H1 (cell line): ENCODE measurements around the gene MBP. TPM values are rescaled to one million over a fixed set of nuclear protein-coding genes. Genes with fewer than 3 reads are reported as not detected.

Experiments
- CTCF ChIA-PET: fragments of 300-600 bp; sonication (Branson Sonifier 250); formaldehyde crosslinking; loops from one replicate; lab custom pipeline; 2021; ENCODE audit not compliant: partially characterized antibody; lab: Charles Lee
- POLR2A ChIA-PET: fragments of 300-600 bp; sonication (Branson Sonifier 250); formaldehyde crosslinking; loops from one replicate; lab custom pipeline; 2021; ENCODE audit warnings: inconsistent platforms; ENCODE audit not compliant: partially characterized antibody; lab: Charles Lee
- DNase-seq, 2 experiments: peaks; one replicate each; pipeline versions ENCODE4 v3.0.0 to v3.0.0-alpha.2; 2010 to 2022; ENCODE audit warnings: low spot score in 2 of 2, low read depth in 1 of 2, mixed read lengths in 1 of 2
- FAIRE-seq: peaks from 2 replicates; lab custom pipeline; 2011; peaks lifted over from hg19 to GRCh38; lab: Jason Lieb, UNC
- H2AFZ ChIP-seq: 2 replicates; pipeline ENCODE4 v1.8.1; 2012; ENCODE audit warnings: low read length, inconsistent platforms
- H2AK5ac ChIP-seq: 2 replicates; pipeline ENCODE4 v1.6.1; 2013; ENCODE audit warnings: low read depth, low read length
- H2BK120ac ChIP-seq: replicated peaks from 2 replicates; pipeline ENCODE3; 2013; ENCODE audit warnings: low read depth, low read length, inconsistent platforms
- H2BK12ac ChIP-seq: 2 replicates; pipeline ENCODE4 v1.6.1; 2013; ENCODE audit warnings: low read depth, low read length
- H2BK15ac ChIP-seq: 2 replicates; pipeline ENCODE4 v1.6.1; 2013; ENCODE audit warnings: low read length
- H2BK20ac ChIP-seq: 2 replicates; pipeline ENCODE4 v1.6.1; 2013; ENCODE audit warnings: low read length
- H2BK5ac ChIP-seq: 2 replicates; pipeline ENCODE4 v1.6.1; 2013; ENCODE audit warnings: low read depth, low read length
- H3K14ac ChIP-seq: 2 replicates; pipeline ENCODE4 v1.6.1; 2013; ENCODE audit warnings: inconsistent platforms; ENCODE audit not compliant: insufficient read length
- H3K18ac ChIP-seq: 2 replicates; pipeline ENCODE4 v1.6.1; 2013; ENCODE audit warnings: low read length; ENCODE audit errors: extremely low read depth
- H3K23ac ChIP-seq: 2 replicates; pipeline ENCODE4 v1.6.1; 2013; ENCODE audit warnings: inconsistent platforms; ENCODE audit not compliant: insufficient read length
- H3K23me2 ChIP-seq: 2 replicates; pipeline ENCODE4 v1.6.1; 2013; ENCODE audit warnings: low read depth, low read length
- H3K27ac ChIP-seq: 2 replicates; pipeline ENCODE4 v1.6.1; 2011; ENCODE audit warnings: low read depth, low read length, inconsistent platforms
- H3K27me3 ChIP-seq, 4 experiments: replicated peaks in 1 of 4; 1 replicate in 1 of 4; 2 replicates in 3 of 4; pipeline versions ENCODE4 v1.6.1 to v1.8.1; 2011 to 2013; ENCODE audit warnings: low read length in 3 of 4, mild to moderate bottlenecking in 3 of 4, inconsistent platforms in 2 of 4, mixed read lengths in 2 of 4, moderate library complexity in 1 of 4; ENCODE audit not compliant: control insufficient read depth in 3 of 4, insufficient read depth in 3 of 4; ENCODE audit errors: extremely low read depth in 1 of 4
- H3K36me3 ChIP-seq, 4 experiments: 2 replicates each; pipeline versions ENCODE4 v1.6.1 to v1.8.1; 2011 to 2013; ENCODE audit warnings: mild to moderate bottlenecking in 4 of 4, low read length in 3 of 4, moderate library complexity in 2 of 4, control low read depth in 1 of 4, inconsistent platforms in 1 of 4; ENCODE audit not compliant: insufficient read depth in 4 of 4, control insufficient read depth in 2 of 4
- H3K4ac ChIP-seq: replicated peaks from 2 replicates; pipeline ENCODE3; 2013; ENCODE audit warnings: low read length, low read depth, mixed read lengths, inconsistent platforms; ENCODE audit not compliant: insufficient read length
- H3K4me1 ChIP-seq, 4 experiments: replicated peaks in 1 of 4; 1 replicate in 1 of 4; 2 replicates in 3 of 4; pipeline versions ENCODE4 v1.6.1 to v1.8.1; 2011 to 2013; ENCODE audit warnings: low read length in 3 of 4, inconsistent platforms in 2 of 4, mixed read lengths in 1 of 4; ENCODE audit not compliant: insufficient read depth in 4 of 4, control insufficient read depth in 3 of 4
- H3K4me2 ChIP-seq, 2 experiments: 2 replicates each; pipeline versions ENCODE4 v1.6.1 to v1.8.1; 2011 to 2013; ENCODE audit warnings: low read depth in 2 of 2, low read length in 2 of 2, control low read depth in 1 of 2, inconsistent platforms in 1 of 2, mild to moderate bottlenecking in 1 of 2; ENCODE audit not compliant: insufficient read depth in 1 of 2
- H3K4me3 ChIP-seq, 4 experiments: fragments of 200-600, 300-600 bp in 1 of 4; sonication (generic), shearing (Covaris generic), sonication (Bioruptor Twin) in 1 of 4; 2 replicates each; pipeline versions ENCODE4 v1.5.1 to v1.8.1; 2011 to 2016; ENCODE audit warnings: low read length in 4 of 4, low read depth in 3 of 4, control low read depth in 2 of 4, inconsistent platforms in 2 of 4, mild to moderate bottlenecking in 2 of 4, mixed read lengths in 1 of 4, moderate library complexity in 1 of 4; ENCODE audit not compliant: insufficient read depth in 2 of 4; ENCODE audit errors: extremely low read depth in 1 of 4
- H3K56ac ChIP-seq: replicated peaks from 2 replicates; pipeline ENCODE3; 2013; ENCODE audit warnings: low read depth, mild to moderate bottlenecking, mixed read lengths, low read length, inconsistent platforms; ENCODE audit not compliant: insufficient read length
- H3K79me1 ChIP-seq: 2 replicates; pipeline ENCODE4 v1.6.1; 2013; ENCODE audit warnings: low read depth, low read length, control low read depth
- H3K79me2 ChIP-seq, 2 experiments: 2 replicates each; pipeline versions ENCODE4 v1.6.1 to v1.8.1; 2012 to 2013; ENCODE audit warnings: low read length in 2 of 2, mild to moderate bottlenecking in 2 of 2, inconsistent platforms in 1 of 2; ENCODE audit not compliant: insufficient read depth in 2 of 2, control insufficient read depth in 1 of 2
- H3K9ac ChIP-seq, 4 experiments: replicated peaks in 1 of 4; 1 replicate in 1 of 4; 2 replicates in 3 of 4; pipeline versions ENCODE4 v1.6.1 to v1.8.1; 2011 to 2013; ENCODE audit warnings: low read depth in 3 of 4, low read length in 3 of 4, control low read depth in 2 of 4, mild to moderate bottlenecking in 2 of 4, moderate library complexity in 2 of 4, inconsistent platforms in 1 of 4; ENCODE audit errors: extremely low read depth in 1 of 4
- H3K9me3 ChIP-seq, 2 experiments: 2 replicates each; pipeline versions ENCODE4 v1.6.1 to v1.8.1; 2012 to 2013; ENCODE audit warnings: mild to moderate bottlenecking in 2 of 2, moderate library complexity in 2 of 2, control low read depth in 1 of 2, inconsistent platforms in 1 of 2, low read depth in 1 of 2, low read length in 1 of 2, mixed read lengths in 1 of 2; ENCODE audit not compliant: insufficient read depth in 2 of 2
- H4K20me1 ChIP-seq, 2 experiments: replicated peaks in 1 of 2; 2 replicates each; pipeline versions ENCODE3 to v1.8.1; 2011 to 2013; ENCODE audit warnings: inconsistent platforms in 2 of 2, low read length in 2 of 2, mild to moderate bottlenecking in 1 of 2; ENCODE audit not compliant: insufficient read depth in 2 of 2, control insufficient read depth in 1 of 2
- H4K5ac ChIP-seq: 2 replicates; pipeline ENCODE4 v1.6.1; 2013; ENCODE audit warnings: low read length, low read depth, mixed read lengths, inconsistent platforms; ENCODE audit not compliant: insufficient read length
- H4K8ac ChIP-seq: 2 replicates; pipeline ENCODE4 v1.8.0; 2013; ENCODE audit warnings: mild to moderate bottlenecking, moderate library complexity, low read length, inconsistent platforms; ENCODE audit not compliant: insufficient read depth; ENCODE audit errors: extremely low read depth
- H4K91ac ChIP-seq: replicated peaks from 2 replicates; pipeline ENCODE3; 2013; ENCODE audit warnings: low read length, mixed read lengths, inconsistent platforms; ENCODE audit not compliant: insufficient read length
- BCL11A ChIP-seq, 2 experiments: IDR thresholded peaks; one replicate each; pipeline ENCODE4 v1.6.1; 2011; ENCODE audit warnings: low read depth in 2 of 2, low read length in 2 of 2, mild to moderate bottlenecking in 2 of 2
- CBX5 ChIP-seq: fragments of 300-800, 300-1000 bp; sonication (generic); IDR thresholded peaks from 2 replicates; pipeline ENCODE4 v1.7.1; 2016; ENCODE audit warnings: antibody characterized with exemption, low read length, low read depth
- CEBPB ChIP-seq: IDR thresholded peaks from 2 replicates; pipeline ENCODE4 v1.6.1; 2012; ENCODE audit warnings: low read depth, low read length
- CTCF ChIP-seq, 3 experiments: IDR thresholded peaks; 1 replicate in 2 of 3; 2 replicates in 1 of 3; pipeline versions ENCODE4 v1.5.1 to v1.6.1; 2011; ENCODE audit warnings: low read length in 3 of 3, mild to moderate bottlenecking in 3 of 3, inconsistent platforms in 2 of 3, low read depth in 1 of 3, moderate library complexity in 1 of 3; ENCODE audit not compliant: insufficient read depth in 1 of 3; ENCODE audit errors: control extremely low read depth in 1 of 3
- EGR1 ChIP-seq: IDR thresholded peaks from 2 replicates; pipeline ENCODE4 v1.6.1; 2011; ENCODE audit warnings: low read depth, low read length, borderline replicate concordance
- JUND ChIP-seq: IDR thresholded peaks from 2 replicates; pipeline ENCODE4 v1.6.1; 2011; ENCODE audit warnings: mild to moderate bottlenecking, improper control_type of control experiment, low read length
- NANOG ChIP-seq: IDR thresholded peaks from 2 replicates; pipeline ENCODE4 v1.6.1; 2011; ENCODE audit warnings: low read length, low read depth, mild to moderate bottlenecking, inconsistent platforms; ENCODE audit not compliant: insufficient read depth, poor library complexity, severe bottlenecking
- RFX5 ChIP-seq: IDR thresholded peaks from 2 replicates; pipeline ENCODE4 v1.6.1; 2011; ENCODE audit warnings: low read depth, low read length, improper control_type of control experiment, borderline replicate concordance
- RXRA ChIP-seq: IDR thresholded peaks from 2 replicates; pipeline ENCODE4 v1.6.1; 2011; ENCODE audit warnings: low read depth, mild to moderate bottlenecking, low read length, moderate library complexity; ENCODE audit not compliant: insufficient read depth
- SIRT6 ChIP-seq: IDR thresholded peaks from one replicate; pipeline ENCODE4 v1.7.1; 2012; ENCODE audit warnings: low read length, inconsistent platforms
- TEAD4 ChIP-seq: IDR thresholded peaks from 2 replicates; pipeline ENCODE4 v1.6.1; 2012; ENCODE audit warnings: low read depth, low read length, inconsistent platforms, mixed read lengths
- WGBS, 2 experiments: shearing (Covaris generic) in 1 of 2; methylation state at CpG; one replicate each; pipeline versions ENCODE4 v1.1.6 to v1.1.7; 2013 to 2015; ENCODE audit warnings: low lambda C conversion rate in 2 of 2, mixed read lengths in 2 of 2, inconsistent platforms in 1 of 2, low coverage in 1 of 2, missing lambda C conversion rate in 1 of 2; ENCODE audit not compliant: insufficient replicate concordance in 2 of 2, insufficient coverage in 1 of 2, insufficient read length in 1 of 2; ENCODE audit errors: extremely low coverage in 1 of 2, missing lambda C conversion rate in 1 of 2; 5-methylcytosine and 5-hydroxymethylcytosine counted together
- polyA plus RNA-seq, 7 experiments: library from polyadenylated mRNA; depleted of rRNA in 3 of 7; stranded (reverse) in 5 of 7; unstranded in 2 of 7; fragments of >200 nt in 5 of 7; fragments of 200-250 nt in 2 of 7; gene quantifications; 1 replicate in 5 of 7; 2 replicates in 1 of 7; 4 replicates in 1 of 7; pipeline versions ENCODE4 v1.2.1 to v1.2.3, GENCODE V29; 2011 to 2013; ENCODE audit warnings: missing spikeins in 2 of 7, mixed read lengths in 2 of 7
- total RNA-seq: library from RNA; stranded (reverse); fragmentation: NEBNext Ultra II Directional; extraction: Animal tissue kit (Norgen Biotek cat#: 25700); gene quantifications from 2 replicates; pipeline ENCODE4 v1.2.1, GENCODE V29; 2021

MBP gene
- total and polyA plus RNA-seq, 2 of the 8 experiments (the other 6 are each of a cell fraction or from before 2014, with no cell fraction given), result 7.7 to 19.2 TPM

- WGBS, 2 experiments, result 90% methylated on average over 15 of the region's 15 CpGs; no CpG with 5 or more reads in 1 of the 2 experiments
- H2BK20ac ChIP-seq, result 0 out of 2 replicates have a peak overlapping the region, but pooled peaks have one; percentile 64
- H3K4me2 ChIP-seq, result no peak overlapping the region
- H2BK12ac ChIP-seq, result no peak overlapping the region
- H3K79me1 ChIP-seq, result no peaks in the 10 kb centered on the region; the same call in 1 of the 2 replicates
- H3K27me3 ChIP-seq, result no peaks in the 10 kb centered on the region; a peak in 2 of 7 replicates
- H3K23ac ChIP-seq, result no peak overlapping the region
- no peaks in the 10 kb centered on the region for H3K9me3 ChIP-seq
- H2BK5ac ChIP-seq, result no peak overlapping the region
- DNase-seq, result no peak
- no peak overlapping the region for H2AFZ ChIP-seq
- H4K8ac ChIP-seq, result no peak overlapping the region; the same call in 1 of the 2 replicates
- H4K5ac ChIP-seq, result peak overlapping the region; percentile 10
- no peak overlapping the region for H3K18ac ChIP-seq
- H3K4me3 ChIP-seq, result no peak overlapping the region
- H3K9ac ChIP-seq, result no peak overlapping the region
- H4K91ac ChIP-seq, result no peak overlapping the region
- CTCF ChIA-PET, result interaction anchor here (0.7 to 1.5 kb wide), 7 partner anchors 9 to 95 kb away, joined by 3 to 8 read pairs (median 3); no protein-coding TSS in a partner anchor
- FAIRE-seq, result no peak
- H2AK5ac ChIP-seq, result no peak overlapping the region
- H3K56ac ChIP-seq, result no peak overlapping the region
- no peaks in the 10 kb centered on the region for H3K79me2 ChIP-seq
- H3K14ac ChIP-seq, result no peak overlapping the region
- no peak overlapping the region for H2BK120ac ChIP-seq
- no peak overlapping the region for H2BK15ac ChIP-seq
- no peaks in the 10 kb centered on the region for H4K20me1 ChIP-seq
- no peak overlapping the region for H3K4ac ChIP-seq
- no peaks in the 10 kb centered on the region; the same call in 1 of the 2 replicates for H3K23me2 ChIP-seq
- H3K27ac ChIP-seq, result no peak overlapping the region
- peaks cover 0 to 23% (median 3%) of the 10 kb centered on the region in 4 experiments; a peak in 5 of 7 replicates for H3K4me1 ChIP-seq
- no peaks in the 10 kb centered on the region for H3K36me3 ChIP-seq
- POLR2A ChIA-PET, result no interaction called here
- no peak for TF ChIP-seq BCL11A (IDR thresholded peaks at IDR 0.05; ENCODE audit: low read depth in 2 of 2, low read length in 2 of 2)
- no peak for TF ChIP-seq EGR1
- TF ChIP-seq CEBPB, result no peak
- no peak for TF ChIP-seq NANOG
- TF ChIP-seq RXRA, result no peak
- TF ChIP-seq SIRT6, result no peak
- no peak for TF ChIP-seq CBX5
- TF ChIP-seq RFX5, result no peak
- no peak for TF ChIP-seq TEAD4
- no peak for TF ChIP-seq CTCF (IDR thresholded peaks at IDR 0.05; ENCODE audit: control extremely low read depth in 1 of 3, insufficient read depth in 1 of 3, low read depth in 1 of 3, low read length in 3 of 3)
- no peak for TF ChIP-seq JUND
Measured at GRCh38 chr18:77168811-77169311, 36.3 kb upstream of the MBP start.
